Endothelial cell of umbilical vein (primary cell): ENCODE results near the gene NELFB. TPM values are rescaled to one million over a fixed set of nuclear protein-coding genes. Genes with fewer than 3 reads are reported as not detected.

Experiments
- BruUV-seq: library from RNA; stranded (reverse); fragments of 400-500 nt; replicated peaks from 2 replicates; lab custom pipeline; 2021; lab: Mats Ljungman, UMichigan
- CTCF ChIA-PET: fragments of 300-600, 350-600 bp; sonication (Branson Sonifier 250); formaldehyde crosslinking; loops from one replicate; lab custom pipeline; 2021; ENCODE audit warnings: antibody characterized with exemption, inconsistent platforms; lab: Charles Lee
- POLR2A ChIA-PET: fragments of 300-600, 350-600 bp; sonication (Branson Sonifier 250); formaldehyde crosslinking; loops from one replicate; lab custom pipeline; 2021; ENCODE audit warnings: antibody characterized with exemption, inconsistent platforms; lab: Charles Lee
- DNase-seq: peaks from one replicate; pipeline ENCODE4 v3.0.0-alpha.2; 2011; ENCODE audit warnings: low read depth, low spot score
- FAIRE-seq: peaks from 2 replicates; lab custom pipeline; 2011; peaks lifted over from hg19 to GRCh38; lab: Jason Lieb, UNC
- H2AFZ ChIP-seq: 2 replicates; pipeline ENCODE4 v1.6.0; 2012; ENCODE audit warnings: low read depth, low read length, control low read depth, inconsistent platforms
- H3K27ac ChIP-seq: 2 replicates; pipeline ENCODE4 v1.5.1; 2011; ENCODE audit warnings: low read depth, mild to moderate bottlenecking, control low read depth, low read length, moderate library complexity; ENCODE audit not compliant: insufficient read depth
- H3K27me3 ChIP-seq, 2 experiments: 2 replicates each; pipeline versions ENCODE4 v1.6.0 to v1.6.1; 2011; ENCODE audit warnings: low read length in 2 of 2, mixed read lengths in 1 of 2; ENCODE audit not compliant: control insufficient read depth in 2 of 2, insufficient read depth in 2 of 2
- H3K36me3 ChIP-seq, 2 experiments: 2 replicates in 1 of 2; 3 replicates in 1 of 2; pipeline ENCODE4 v1.5.1; 2011; ENCODE audit warnings: low read length in 2 of 2, mild to moderate bottlenecking in 1 of 2, moderate library complexity in 1 of 2; ENCODE audit not compliant: control insufficient read depth in 2 of 2, insufficient read depth in 2 of 2; ENCODE audit errors: extremely low read depth in 1 of 2
- H3K4me1 ChIP-seq: 3 replicates; pipeline ENCODE4 v1.5.1; 2011; ENCODE audit warnings: mild to moderate bottlenecking, low read length; ENCODE audit not compliant: control insufficient read depth, insufficient read depth; ENCODE audit errors: extremely low read depth
- H3K4me2 ChIP-seq: 2 replicates; pipeline ENCODE4 v1.6.1; 2011; ENCODE audit warnings: low read length, control low read depth, mixed read lengths; ENCODE audit not compliant: insufficient read depth
- H3K4me3 ChIP-seq, 3 experiments: fragments of 200-600 bp in 1 of 3; sonication (generic), shearing (Covaris generic) in 1 of 3; replicated peaks in 1 of 3; 2 replicates each; pipeline ENCODE4 v1.5.1; 2011 to 2016; ENCODE audit warnings: control low read depth in 3 of 3, low read length in 3 of 3, mild to moderate bottlenecking in 2 of 3, inconsistent platforms in 1 of 3, low read depth in 1 of 3, moderate library complexity in 1 of 3; ENCODE audit not compliant: insufficient read depth in 1 of 3
- H3K79me2 ChIP-seq: 2 replicates; pipeline ENCODE4 v1.6.0; 2012; ENCODE audit warnings: low read length, inconsistent platforms; ENCODE audit not compliant: control insufficient read depth, insufficient read depth
- H3K9ac ChIP-seq: replicated peaks from 2 replicates; pipeline ENCODE3; 2011; ENCODE audit warnings: low read length, control low read depth; ENCODE audit not compliant: insufficient read depth; ENCODE audit errors: extremely low read depth
- H3K9me1 ChIP-seq: replicated peaks from 3 replicates; pipeline ENCODE4 v1.6.0; 2011; ENCODE audit warnings: mild to moderate bottlenecking, low read length; ENCODE audit not compliant: control insufficient read depth, insufficient read depth; ENCODE audit errors: extremely low read depth
- H3K9me3 ChIP-seq: replicated peaks from 2 replicates; pipeline ENCODE4 v1.5.1; 2012; ENCODE audit warnings: low read length, inconsistent platforms; ENCODE audit not compliant: control insufficient read depth, insufficient read depth
- H4K20me1 ChIP-seq: replicated peaks from 2 replicates; pipeline ENCODE3; 2011; ENCODE audit warnings: mild to moderate bottlenecking, low read length; ENCODE audit not compliant: control insufficient read depth, insufficient read depth; ENCODE audit errors: extremely low read depth
- CTCF ChIP-seq, 2 donors: IDR thresholded peaks; 1 replicate in 1 of 2; 2 replicates in 1 of 2; pipeline ENCODE4 v1.5.1; 2011; ENCODE audit warnings: low read length in 2 of 2, mild to moderate bottlenecking in 2 of 2, moderate library complexity in 2 of 2, control low read depth in 1 of 2, inconsistent platforms in 1 of 2, low read depth in 1 of 2; ENCODE audit not compliant: insufficient read depth in 1 of 2; ENCODE audit errors: extremely low read depth in 1 of 2
- EZH2 ChIP-seq: IDR thresholded peaks from 2 replicates; pipeline ENCODE4 v1.6.1; 2012; ENCODE audit warnings: borderline replicate concordance, low read depth, mild to moderate bottlenecking, moderate library complexity, low read length, inconsistent platforms; ENCODE audit not compliant: severe bottlenecking
- FOS ChIP-seq: IDR thresholded peaks from 2 replicates; pipeline ENCODE4 v1.6.1; 2011; ENCODE audit warnings: mild to moderate bottlenecking, low read length, moderate library complexity, borderline replicate concordance; ENCODE audit not compliant: insufficient read depth
- GATA2 ChIP-seq: IDR thresholded peaks from 2 replicates; pipeline ENCODE4 v1.7.0; 2011; ENCODE audit warnings: low read depth, mild to moderate bottlenecking, moderate library complexity, mixed read lengths, low read length; ENCODE audit not compliant: insufficient read length, insufficient read depth
- JUN ChIP-seq: IDR thresholded peaks from 2 replicates; pipeline ENCODE4 v1.6.1; 2011; ENCODE audit warnings: borderline replicate concordance, low read depth; ENCODE audit not compliant: insufficient read length, insufficient read depth
- MAX ChIP-seq: IDR thresholded peaks from 2 replicates; pipeline ENCODE4 v1.6.1; 2011; ENCODE audit not compliant: insufficient read depth, insufficient read length
- MYC ChIP-seq: IDR thresholded peaks from one replicate; pipeline ENCODE4 v1.6.1; 2011; ENCODE audit warnings: mild to moderate bottlenecking, low read depth, low read length
- POLR2A ChIP-seq: IDR thresholded peaks from 2 replicates; pipeline ENCODE4 v1.6.1; 2012; ENCODE audit warnings: low read depth, mild to moderate bottlenecking, control low read depth, low read length
- dilution Hi-C: fragments of 300-500 bp; cut with MboI; formaldehyde crosslinking; loops from one replicate; pipeline ENCODE4 v1.15.0; 2019; ENCODE audit warnings: low sequenced_read_pairs; ENCODE audit not compliant: extremely low pct_ligation_motif_present
- intact Hi-C: fragments of 100-400 bp; cut with micrococcal nuclease; formaldehyde crosslinking; loops from one replicate; pipeline ENCODE4 v1.10.0; 2022
- polyA plus RNA-seq, 4 experiments: library from polyadenylated mRNA; depleted of rRNA in 3 of 4; stranded (reverse) in 3 of 4; unstranded in 1 of 4; fragments of >200 nt; gene quantifications; 2 replicates each; pipeline versions ENCODE4 v1.2.1 to v1.2.3, GENCODE V29; 2011 to 2012; ENCODE audit warnings: missing spikeins in 1 of 4
- total RNA-seq: library from RNA; stranded (reverse); gene quantifications from 2 replicates; pipeline ENCODE4 v1.2.3, GENCODE V29; 2021

NELFB gene
- total and polyA plus RNA-seq, 2 donors (not counting 3 experiments of a cell fraction or from before 2014, with no cell fraction given): 62.3 to 76.1 TPM

- Histone ChIP-seq H3K9ac (no peak overlapping the region), H3K27me3 (no peaks in the 10 kb centered on the region), H3K9me3 (no peaks in the 10 kb centered on the region), H3K4me3 (no peak overlapping the region), H3K79me2 (peaks cover 2% of the 10 kb centered on the region), H4K20me1 (no peaks in the 10 kb centered on the region), H3K9me1 (no peaks in the 10 kb centered on the region), H3K4me1 (peaks cover 5% of the 10 kb centered on the region), H2AFZ (no peak overlapping the region), H3K36me3 (no peaks in the 10 kb centered on the region), H3K27ac (no peak overlapping the region), H3K4me2 (no peak overlapping the region)
- dilution Hi-C loops (no loop called here), intact Hi-C loops (no loop called here)
- DNase-seq (no peak), FAIRE-seq (no peak)
- POLR2A ChIA-PET: interaction anchor here (0.6 to 4.9 kb wide), 3 partner anchors 8 to 34 kb away, joined by 5 to 66 read pairs (median 5); partner anchors contain the start of gene TUBB4B
- TF ChIP-seq GATA2: no peak
- no peak for TF ChIP-seq MYC
- no peak for TF ChIP-seq FOS
- no peak for TF ChIP-seq CTCF (IDR thresholded peaks at IDR 0.05; ENCODE audit: extremely low read depth in 1 of 2, insufficient read depth in 1 of 2, low read depth in 1 of 2, low read length in 2 of 2)
- TF ChIP-seq EZH2: no peak
- no peak for TF ChIP-seq JUN
- TF ChIP-seq MAX: no peak
- TF ChIP-seq POLR2A: no peak
- CTCF ChIA-PET: no interaction called here
- no TSS peak for BruUV-seq
These were observed 4.6 kb upstream of the NELFB start for GRCh38 chr9:137250329-137251193.
